ENCODE results near the gene MPHOSPH8. TPM values are rescaled to one million over a fixed set of nuclear protein-coding genes. Genes with fewer than 3 reads are reported as not detected.

Gene MPHOSPH8
- total RNA-seq, 1 experiment from 2014 or later = 20.6 TPM

GRCh38 chr13:19643652-19644051 lies 10.2 kb downstream of the MPHOSPH8 start:
- DNase-seq (ENCODE audit: low read depth, low spot score) (no peak), ATAC-seq (no peak)
- Histone ChIP-seq H3K9me3 (ENCODE audit: control insufficient read depth, insufficient read depth, low read depth, low read length) (no peaks in the 10 kb centered on the region), H3K4me3 (ENCODE audit: low read depth in 2 of 2, low read length in 2 of 2) (no peak overlapping the region), H3K4me1 (ENCODE audit: control insufficient read depth, insufficient read depth, low read length) (no peaks in the 10 kb centered on the region), H3K36me3 (ENCODE audit: control insufficient read depth, insufficient read depth, low read length) (peaks cover 1% of the 10 kb centered on the region; the same call in 1 of the 2 replicates), H3K27me3 (ENCODE audit: control insufficient read depth, insufficient read depth, low read length) (no peaks in the 10 kb centered on the region), H3K27ac (ENCODE audit: low read length) (no peak overlapping the region)
- intact Hi-C loops (cut with micrococcal nuclease; ENCODE audit: unreplicated experiment) = no loop called here
- TF ChIP-seq, protein P1, sequence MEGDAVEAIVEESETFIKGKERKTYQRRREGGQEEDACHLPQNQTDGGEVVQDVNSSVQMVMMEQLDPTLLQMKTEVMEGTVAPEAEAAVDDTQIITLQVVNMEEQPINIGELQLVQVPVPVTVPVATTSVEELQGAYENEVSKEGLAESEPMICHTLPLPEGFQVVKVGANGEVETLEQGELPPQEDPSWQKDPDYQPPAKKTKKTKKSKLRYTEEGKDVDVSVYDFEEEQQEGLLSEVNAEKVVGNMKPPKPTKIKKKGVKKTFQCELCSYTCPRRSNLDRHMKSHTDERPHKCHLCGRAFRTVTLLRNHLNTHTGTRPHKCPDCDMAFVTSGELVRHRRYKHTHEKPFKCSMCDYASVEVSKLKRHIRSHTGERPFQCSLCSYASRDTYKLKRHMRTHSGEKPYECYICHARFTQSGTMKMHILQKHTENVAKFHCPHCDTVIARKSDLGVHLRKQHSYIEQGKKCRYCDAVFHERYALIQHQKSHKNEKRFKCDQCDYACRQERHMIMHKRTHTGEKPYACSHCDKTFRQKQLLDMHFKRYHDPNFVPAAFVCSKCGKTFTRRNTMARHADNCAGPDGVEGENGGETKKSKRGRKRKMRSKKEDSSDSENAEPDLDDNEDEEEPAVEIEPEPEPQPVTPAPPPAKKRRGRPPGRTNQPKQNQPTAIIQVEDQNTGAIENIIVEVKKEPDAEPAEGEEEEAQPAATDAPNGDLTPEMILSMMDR (IDR thresholded peaks at IDR 0.05) = no peak
- no peak for TF ChIP-seq POLR2AphosphoS5 (IDR thresholded peaks at IDR 0.05; ENCODE audit: low read depth, low read length)
- no peak for TF ChIP-seq SIN3A (IDR thresholded peaks at IDR 0.05; ENCODE audit: borderline replicate concordance, insufficient read depth, low read depth, low read length)
- no peak for TF ChIP-seq REST (IDR thresholded peaks at IDR 0.05; ENCODE audit: insufficient read depth in 1 of 2, low read depth in 2 of 2, low read length in 1 of 2)
- no peak for TF ChIP-seq TCF7L2 (IDR thresholded peaks at IDR 0.05; ENCODE audit: low read depth, low read length)
- BruUV-seq (replicated peaks) = no TSS peak
- in situ Hi-C loops (cut with HindIII; ENCODE audit: low pct_unique_long_range_greater_than_20kb, low sequenced_read_pairs) = no loop called here
- POLR2A ChIA-PET = no interaction called here
- CTCF ChIA-PET = no interaction called here

DNA sequence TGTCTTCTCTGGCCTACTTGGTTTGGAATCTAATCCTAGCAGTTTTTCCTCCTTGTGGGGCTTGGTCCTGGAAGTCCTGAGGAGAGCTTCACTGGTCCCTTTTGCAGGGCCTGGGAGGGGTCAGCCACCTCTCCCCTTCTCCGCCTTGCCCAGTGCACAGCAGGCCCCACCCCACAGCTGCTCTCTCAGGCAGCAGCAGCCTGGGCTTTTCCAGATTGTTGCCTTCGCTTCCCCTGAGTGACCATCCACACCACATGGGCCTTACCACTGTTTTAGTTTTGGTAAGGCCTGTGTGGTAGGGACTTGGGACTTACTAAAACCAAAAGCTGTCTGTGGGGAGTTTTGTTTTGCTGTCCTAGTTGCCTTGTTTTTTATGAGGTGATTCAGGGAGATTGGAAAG lies 11.5 kb downstream of the MPHOSPH8 start:
- Histone ChIP-seq H3K27me3 (ENCODE audit: control insufficient read depth, insufficient read depth, low read length) (no peaks in the 10 kb centered on the region), H3K36me3 (ENCODE audit: control insufficient read depth, insufficient read depth, low read length) (peaks cover 7% of the 10 kb centered on the region; the same call in 1 of the 2 replicates), H3K27ac (ENCODE audit: low read length) (no peak overlapping the region), H3K4me1 (ENCODE audit: control insufficient read depth, insufficient read depth, low read length) (no peaks in the 10 kb centered on the region), H3K9me3 (ENCODE audit: control insufficient read depth, insufficient read depth, low read depth, low read length) (no peaks in the 10 kb centered on the region), H3K4me3 (ENCODE audit: low read depth in 2 of 2, low read length in 2 of 2) (no peak overlapping the region)
- DNase-seq (ENCODE audit: low read depth, low spot score) = no peak
- CTCF ChIA-PET = no interaction called here
- intact Hi-C loops (cut with micrococcal nuclease; ENCODE audit: unreplicated experiment) = no loop called here
- ATAC-seq = no peak
- TF ChIP-seq POLR2AphosphoS5 (IDR thresholded peaks at IDR 0.05; ENCODE audit: low read depth, low read length) (no peak), REST (IDR thresholded peaks at IDR 0.05; ENCODE audit: insufficient read depth in 1 of 2, low read depth in 2 of 2, low read length in 1 of 2) (no peak), SIN3A (IDR thresholded peaks at IDR 0.05; ENCODE audit: borderline replicate concordance, insufficient read depth, low read depth, low read length) (no peak), TCF7L2 (IDR thresholded peaks at IDR 0.05; ENCODE audit: low read depth, low read length) (no peak)
- TF ChIP-seq, protein P1 (IDR thresholded peaks at IDR 0.05) = no peak
- BruUV-seq (replicated peaks) = no TSS peak
- in situ Hi-C loops (cut with HindIII; ENCODE audit: low pct_unique_long_range_greater_than_20kb, low sequenced_read_pairs) = no loop called here
- POLR2A ChIA-PET = no interaction called here

All from Panc1 (cell line).